ENCODE data around the gene TBC1D16.
A peak's percentile ranks its signal among the peaks of the same experiment; 100 is the strongest.
"Not testable (repeated sequence)": the region's sequence is repeated elsewhere in the genome, so short reads cannot be mapped to it uniquely, and the experiment has no call there.

The TBC1D16 gene

DNA sequence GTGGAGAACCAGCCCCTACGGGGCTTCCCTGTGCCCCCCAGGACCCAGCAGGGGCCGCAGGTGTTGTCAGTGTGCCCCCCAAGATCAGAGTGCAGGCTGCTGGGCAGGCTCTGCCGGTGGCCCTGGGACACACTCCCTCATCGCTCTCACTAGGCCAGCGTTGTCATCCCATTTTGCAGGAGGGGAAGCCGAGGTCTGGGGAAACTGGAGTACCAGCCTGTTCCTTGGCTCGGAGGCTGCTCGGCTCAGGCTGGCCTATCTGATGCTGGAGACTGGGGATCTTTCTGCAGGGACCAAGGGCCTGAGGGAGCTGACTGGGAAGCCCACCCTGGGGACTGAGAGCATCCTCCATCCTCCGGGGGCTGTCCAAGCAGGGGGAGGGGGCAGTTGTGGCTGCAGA is 122.2 kb downstream of the TBC1D16 start:
- intact Hi-C loops (cut with DNase I), result no loop called here
- DNase-seq, result peak in 2 of 10 donors; percentile 45 to 69

- intact Hi-C loops (cut with DNase I), result no loop called here
- peak in 2 of 10 donors; percentile 63 to 65 for DNase-seq
These were observed 122.9 kb downstream of the TBC1D16 start for GRCh38 chr17:79912552-79913330.

GRCh38 chr17:79911430-79912399 is 124.0 kb downstream of the TBC1D16 start:
- intact Hi-C loops (cut with DNase I), result no loop called here
- DNase-seq, result peak in 2 of 10 donors; percentile 52 to 60

GRCh38 chr17:79910985-79911361 is 124.7 kb downstream of the TBC1D16 start:
- intact Hi-C loops (cut with DNase I), result no loop called here
- DNase-seq, result peak in 2 of 10 donors; percentile 59 to 65

- intact Hi-C loops (cut with DNase I), result no loop called here
- DNase-seq, result peak in 2 of 10 donors; percentile 18 to 42
These were observed 126.6 kb downstream of the TBC1D16 start for GRCh38 chr17:79909121-79909520.

DNA sequence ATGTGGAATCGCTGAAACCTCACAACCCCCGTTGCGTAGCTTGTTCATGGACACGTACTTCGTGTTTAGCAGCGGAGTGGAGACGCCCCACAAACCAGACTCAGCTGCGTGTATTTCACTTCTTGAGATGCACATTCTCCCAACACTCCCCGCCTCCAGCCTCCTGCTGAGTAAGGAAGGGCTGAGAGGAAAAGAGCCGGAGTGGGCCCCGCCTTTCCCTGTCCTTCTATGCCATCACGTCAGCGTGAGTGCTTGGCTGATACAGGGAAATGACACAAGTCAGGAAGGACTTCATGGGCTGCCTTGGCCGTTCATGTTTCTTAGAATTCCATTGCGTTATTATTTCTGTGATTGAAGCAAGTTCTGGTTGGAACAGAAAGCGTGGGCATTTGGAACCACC is 127.8 kb downstream of the TBC1D16 start:
- peak in 5 of 10 donors; percentile 33 to 89 (median 82) for DNase-seq
- intact Hi-C loops (cut with DNase I), result no loop called here

GRCh38 chr17:79907217-79907715 is 128.4 kb downstream of the TBC1D16 start:
- intact Hi-C loops (cut with DNase I), result no loop called here
- DNase-seq, result peak in 5 of 10 donors; percentile 1 to 68 (median 55)

DNA sequence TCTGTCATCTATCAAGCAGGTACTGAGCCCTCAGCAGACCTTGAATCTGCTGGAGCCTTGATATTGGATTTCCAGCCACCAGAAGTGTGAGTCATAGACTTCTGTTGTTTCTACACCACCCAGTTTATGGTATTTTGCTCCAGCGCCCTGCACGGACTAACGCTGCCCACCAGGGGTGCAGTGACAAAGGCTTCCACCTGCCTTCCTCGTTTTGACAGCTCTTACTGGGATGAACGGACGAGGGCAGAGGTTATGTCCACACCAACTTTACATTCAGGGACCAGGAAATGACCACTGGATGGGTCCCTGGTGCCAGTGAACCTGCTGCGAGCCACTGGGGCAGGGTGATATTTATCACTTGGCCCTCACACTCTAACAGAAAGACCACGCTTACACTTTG is 129.8 kb downstream of the TBC1D16 start:
- peak in 4 of 10 donors; percentile 1 to 34 (median 10) for DNase-seq
- intact Hi-C loops (cut with DNase I), result no loop called here

- DNase-seq, result peak in 1 of 10 donors; percentile 42
- intact Hi-C loops (cut with DNase I), result no loop called here
These were observed 130.8 kb downstream of the TBC1D16 start for GRCh38 chr17:79904865-79905264.

- intact Hi-C loops (cut with DNase I), result no loop called here
- peak in 2 of 10 donors; percentile 44 to 66 for DNase-seq
These were observed 133.4 kb downstream of the TBC1D16 start for GRCh38 chr17:79902146-79902791.

- intact Hi-C loops (cut with DNase I), result no loop called here
- DNase-seq, result peak in 2 of 10 donors; percentile 34 to 52
These were observed 134.5 kb downstream of the TBC1D16 start for GRCh38 chr17:79901131-79901530.

DNA sequence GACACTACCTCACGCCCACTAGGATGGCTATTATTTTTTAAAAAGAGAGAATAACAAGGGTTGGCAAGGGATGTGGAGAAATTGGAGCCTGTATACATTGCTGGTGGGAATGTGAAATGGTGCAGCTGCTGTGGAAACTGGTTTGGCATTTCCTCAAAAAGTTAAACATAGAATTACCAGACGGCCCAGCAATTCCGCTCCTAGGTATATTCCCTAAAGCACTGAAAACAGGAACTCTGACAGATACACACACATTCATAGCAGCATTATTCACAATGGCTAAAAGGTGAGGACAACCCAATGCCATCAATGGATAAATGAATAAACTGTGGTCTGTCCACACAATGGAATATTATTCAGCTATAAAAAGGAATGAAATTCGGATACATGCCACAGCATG is 136.1 kb downstream of the TBC1D16 start:
- intact Hi-C loops (cut with DNase I), result no loop called here
- no peak for DNase-seq

- DNase-seq, result peak in 1 of 10 donors; percentile 3
- intact Hi-C loops (cut with DNase I), result no loop called here
These were observed 138.2 kb downstream of the TBC1D16 start for GRCh38 chr17:79897243-79898063.

- peak in 1 of 10 donors; percentile 49 for DNase-seq
- intact Hi-C loops (cut with DNase I), result not testable (repeated sequence)
These were observed 142.2 kb downstream of the TBC1D16 start for GRCh38 chr17:79893457-79893856.

DNA sequence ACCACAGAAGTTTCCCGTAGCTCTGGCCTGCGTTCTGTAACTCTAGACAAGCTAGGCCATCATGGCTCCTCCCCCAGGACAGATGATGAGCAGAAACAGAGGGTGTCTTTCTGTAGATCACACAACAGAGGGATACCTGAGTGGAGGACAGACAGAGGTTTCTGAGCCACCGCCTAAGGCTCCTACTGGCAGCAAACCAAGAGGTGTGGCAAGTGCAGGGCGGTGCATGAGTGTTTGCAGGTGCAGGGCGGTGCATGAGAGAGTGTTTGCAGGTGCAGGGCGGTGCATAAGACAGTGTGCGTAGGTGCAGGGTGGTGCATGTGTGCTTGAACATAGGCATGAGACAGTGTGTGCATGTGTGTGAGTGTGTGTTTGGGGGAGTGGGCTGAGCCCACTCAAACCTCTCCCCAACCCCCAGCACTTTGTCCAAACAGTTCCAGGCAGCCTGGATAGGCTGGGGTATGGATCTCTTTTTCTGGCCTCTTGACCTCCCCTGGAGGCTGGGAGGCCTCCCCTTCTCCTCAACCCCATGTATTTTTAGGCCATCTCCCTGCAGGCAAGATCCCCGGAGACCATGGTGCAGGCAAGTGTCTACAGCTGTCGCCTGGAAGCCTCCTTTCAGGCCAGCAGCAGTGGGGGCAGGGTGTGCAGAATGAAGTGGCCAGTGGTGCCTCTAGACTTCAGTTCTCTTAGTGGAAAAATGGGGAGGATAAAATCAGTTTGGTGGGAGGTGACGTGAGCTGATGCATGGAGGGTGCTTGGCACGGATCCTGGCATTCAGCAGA is 143.0 kb downstream of the TBC1D16 start:
- DNase-seq, result peak in 2 of 10 donors; percentile 3 to 42
- intact Hi-C loops (cut with DNase I), result no loop called here

DNA sequence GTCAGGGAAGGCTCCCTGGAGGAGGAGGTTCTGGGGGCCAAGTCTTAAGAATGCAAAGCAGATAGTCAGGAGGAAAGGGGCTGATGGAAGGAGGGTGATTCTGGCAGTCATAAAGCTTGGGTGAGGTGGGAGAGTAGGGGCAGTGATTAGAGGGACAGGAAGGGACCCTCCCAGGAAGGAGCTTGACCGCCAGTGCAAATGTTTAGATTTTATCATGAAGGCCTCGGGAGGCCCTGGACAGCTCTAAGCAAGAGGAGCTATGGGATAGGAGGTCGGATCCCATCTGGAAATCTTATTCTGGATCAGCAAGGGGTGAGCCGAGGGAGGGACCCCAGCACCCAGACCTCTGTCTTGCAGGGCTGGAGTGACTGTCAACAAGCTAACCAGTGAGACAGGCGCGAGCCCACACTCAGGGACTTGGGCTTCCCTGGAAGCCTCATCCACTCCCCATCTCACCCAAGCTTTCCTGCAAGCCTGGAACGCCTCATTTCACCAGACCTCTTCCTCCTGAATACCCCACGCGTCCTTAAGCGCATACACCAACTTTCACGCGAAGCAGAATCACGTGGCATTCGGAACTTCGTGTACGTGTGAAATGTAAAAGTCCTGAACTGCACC is 144.4 kb downstream of the TBC1D16 start:
- peak in 2 of 10 donors; percentile 27 to 42 for DNase-seq
- intact Hi-C loops (cut with DNase I), result no loop called here

DNA sequence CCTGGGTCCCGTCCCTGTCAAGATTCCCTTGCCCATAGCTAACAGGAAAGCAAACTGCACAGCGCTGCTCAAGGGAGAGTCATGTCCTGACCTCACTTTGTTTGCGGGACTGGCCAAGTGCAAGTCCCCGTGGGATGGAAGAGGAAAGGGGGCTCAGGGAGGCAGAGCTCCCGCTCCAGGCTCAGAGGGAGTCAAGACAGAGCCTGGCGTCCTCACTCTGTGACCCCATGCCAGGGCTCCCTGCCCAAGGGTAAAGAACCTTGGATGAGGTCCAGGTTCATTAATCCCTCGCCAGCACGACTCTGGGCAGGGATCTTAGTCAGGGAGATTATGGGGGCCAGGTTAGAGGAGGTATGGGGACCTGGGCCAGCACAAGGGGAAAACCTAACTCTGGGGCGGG is 145.0 kb downstream of the TBC1D16 start:
- intact Hi-C loops (cut with DNase I), result no loop called here
- peak in 2 of 10 donors; percentile 48 to 66 for DNase-seq

All from posterior cingulate gyrus (tissue), 11 donors.